ENCODE data around the gene SYNJ1.

SYNJ1 gene

GRCh38 chr21:32768530-32768929 is 40.7 kb upstream of the SYNJ1 start:
- Histone ChIP-seq H3K4me3 (ENCODE audit: low read depth, low read length) (peak overlapping the region; percentile 99; the same call in 1 of the 2 replicates), H3K27me3 (no peaks in the 10 kb centered on the region), H3K36me3 (peaks cover 63% of the 10 kb centered on the region), H3K9me3 (no peaks in the 10 kb centered on the region), H3K4me1 (peaks cover 3% of the 10 kb centered on the region; the same call in 1 of the 2 replicates)
- no peak for DNase-seq
- no peak for TF ChIP-seq CTCF (IDR thresholded peaks at IDR 0.05; ENCODE audit: low read depth, low read length)

- Histone ChIP-seq H3K4me1 (peaks cover 3% of the 10 kb centered on the region; the same call in 1 of the 2 replicates), H3K27me3 (no peaks in the 10 kb centered on the region), H3K36me3 (peaks cover 92% of the 10 kb centered on the region), H3K4me3 (ENCODE audit: low read depth, low read length) (no peak overlapping the region), H3K9me3 (no peaks in the 10 kb centered on the region)
- no peak for TF ChIP-seq CTCF (IDR thresholded peaks at IDR 0.05; ENCODE audit: low read depth, low read length)
- DNase-seq = no peak
Measured at GRCh38 chr21:32765058-32765457, 37.2 kb upstream of the SYNJ1 start.

DNA sequence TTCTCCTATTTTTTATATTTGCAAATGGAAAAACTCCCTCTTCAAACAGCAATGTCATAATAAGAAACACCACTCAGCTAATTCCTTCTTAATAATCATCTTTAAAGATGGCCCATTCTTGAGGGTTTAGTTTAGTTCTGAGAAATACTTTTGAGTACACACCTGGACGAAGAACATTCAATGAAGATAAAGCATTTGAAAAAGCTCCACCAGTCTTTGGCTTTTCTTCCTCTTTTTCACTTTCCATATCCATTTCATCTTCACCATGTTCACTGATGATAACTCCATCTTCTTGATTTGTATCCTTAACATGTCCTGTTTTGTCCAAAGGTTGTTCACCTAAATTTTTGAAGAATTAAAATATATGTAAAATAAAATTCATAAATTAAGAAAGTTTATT is 36.4 kb upstream of the SYNJ1 start:
- Histone ChIP-seq H3K27me3 (no peaks in the 10 kb centered on the region), H3K4me1 (peaks cover 3% of the 10 kb centered on the region; the same call in 1 of the 2 replicates), H3K9me3 (no peaks in the 10 kb centered on the region), H3K4me3 (ENCODE audit: low read depth, low read length) (no peak overlapping the region), H3K36me3 (peaks cover 97% of the 10 kb centered on the region)
- TF ChIP-seq CTCF (IDR thresholded peaks at IDR 0.05; ENCODE audit: low read depth, low read length) = no peak
- no peak for DNase-seq

- H3K9me3 ChIP-seq = no peaks in the 10 kb centered on the region
Measured at GRCh38 chr21:32757804-32758203, 30.0 kb upstream of the SYNJ1 start.

GRCh38 chr21:32756096-32756495 is 28.3 kb upstream of the SYNJ1 start:
- no peaks in the 10 kb centered on the region for H3K27me3 ChIP-seq
- peaks cover 11% of the 10 kb centered on the region; the same call in 1 of the 2 replicates for H3K4me1 ChIP-seq
- no peaks in the 10 kb centered on the region for H3K9me3 ChIP-seq
- no peak for DNase-seq
- H3K36me3 ChIP-seq = peaks cover 97% of the 10 kb centered on the region
- no peak for TF ChIP-seq CTCF (IDR thresholded peaks at IDR 0.05; ENCODE audit: low read depth, low read length)
- H3K4me3 ChIP-seq (ENCODE audit: low read depth, low read length) = no peak overlapping the region

More at GRCh38 chr21:32757804-32758203, 30.0 kb upstream of the SYNJ1 start:
- Histone ChIP-seq H3K36me3 (peaks cover 95% of the 10 kb centered on the region), H3K4me1 (peaks cover 11% of the 10 kb centered on the region; the same call in 1 of the 2 replicates), H3K4me3 (ENCODE audit: low read depth, low read length) (no peak overlapping the region), H3K27me3 (no peaks in the 10 kb centered on the region)
- no peak for TF ChIP-seq CTCF (IDR thresholded peaks at IDR 0.05; ENCODE audit: low read depth, low read length)
- DNase-seq = no peak

DNA sequence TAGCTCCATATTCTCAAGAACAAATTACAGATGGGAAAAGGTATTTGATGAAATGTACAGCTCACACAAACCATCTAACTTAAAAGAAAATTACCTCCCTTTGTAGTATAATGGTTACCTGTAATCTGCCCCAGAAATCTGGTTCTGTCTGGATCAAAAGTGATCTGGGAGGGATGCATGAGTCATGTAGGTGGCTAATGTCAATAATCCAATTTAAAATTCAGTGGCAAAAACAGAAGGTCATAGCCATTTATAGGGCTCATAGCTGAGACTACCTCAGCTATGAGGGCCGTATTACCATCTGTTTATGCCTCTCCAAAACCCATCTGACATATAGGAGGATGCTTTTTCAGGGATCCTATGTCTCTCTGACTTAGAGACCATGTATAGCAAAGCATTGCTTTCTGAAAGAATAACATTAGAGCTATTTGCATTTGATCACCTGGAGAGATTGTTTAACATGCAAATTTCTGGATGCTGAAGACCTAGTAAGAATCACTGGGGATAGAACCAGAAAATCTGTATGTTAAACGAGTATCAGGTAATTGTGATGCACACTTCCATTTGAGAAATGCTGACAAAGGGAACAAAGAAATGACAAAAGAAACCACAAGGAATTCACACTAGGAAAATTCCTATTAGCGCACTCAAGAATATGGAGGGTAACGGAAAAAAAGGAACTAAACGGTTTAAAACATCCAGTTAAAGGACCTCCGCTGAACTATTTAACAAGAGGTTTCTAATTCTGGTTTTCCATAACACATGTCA is 26.2 kb upstream of the SYNJ1 start:
- H3K4me1 ChIP-seq = peaks cover 11% of the 10 kb centered on the region; the same call in 1 of the 2 replicates
- no peaks in the 10 kb centered on the region for H3K9me3 ChIP-seq
- peaks cover 97% of the 10 kb centered on the region for H3K36me3 ChIP-seq
- no peak for DNase-seq
- TF ChIP-seq CTCF (IDR thresholded peaks at IDR 0.05; ENCODE audit: low read depth, low read length) = no peak
- H3K4me3 ChIP-seq (ENCODE audit: low read depth, low read length) = no peak overlapping the region
- H3K27me3 ChIP-seq = no peaks in the 10 kb centered on the region

Measured in BE2C (cell line).